Prostate gland (tissue), 2 donors: ENCODE measurements around the gene TRIP4. TPM values are rescaled to one million over a fixed set of nuclear protein-coding genes. Genes with fewer than 3 reads are reported as not detected.

Experiments used
- DNase-seq: peaks from one replicate; pipeline ENCODE4 v3.0.0-alpha.2; 2019; ENCODE audit warnings: low spot score
- H3K27ac ChIP-seq, 2 donors: fragments of 200-600 bp; sonication (generic); 2 replicates each; pipeline ENCODE4 v1.5.1; 2017 to 2019
- H3K27me3 ChIP-seq: fragments of 200-600 bp; sonication (generic); replicated peaks from 2 replicates; pipeline ENCODE4 v1.5.1; 2019; ENCODE audit not compliant: insufficient read depth
- H3K36me3 ChIP-seq, 2 donors: fragments of 200-600 bp; sonication (generic); 1 replicate in 1 of 2; 2 replicates in 1 of 2; pipeline versions ENCODE4 v1.5.1 to v1.8.1; 2017 to 2019
- H3K4me1 ChIP-seq: fragments of 200-600 bp; sonication (generic); replicated peaks from 2 replicates; pipeline ENCODE4 v1.5.1; 2019
- H3K4me3 ChIP-seq, 2 donors: fragments of 200-600 bp; sonication (generic); 2 replicates each; pipeline ENCODE4 v1.5.1; 2017 to 2019
- H3K9me3 ChIP-seq: fragments of 200-600 bp; sonication (generic); 2 replicates; pipeline ENCODE4 v1.5.1; 2017
- POLR2A ChIP-seq: fragments of 450-650 bp; IDR thresholded peaks from one replicate; pipeline ENCODE4 v1.6.1; 2016; ENCODE audit warnings: antibody characterized with exemption, mild to moderate bottlenecking
- POLR2AphosphoS5 ChIP-seq: sonication (generic); formaldehyde crosslinking; IDR thresholded peaks from one replicate; pipeline ENCODE4 v1.6.1; 2017; ENCODE audit warnings: antibody characterized with exemption
- WGBS: methylation state at CpG from one replicate; pipeline ENCODE4 v1.1.5; 2018; 5-methylcytosine and 5-hydroxymethylcytosine counted together
- intact Hi-C: fragments of 100-400 bp; cut with DNase I; formaldehyde crosslinking; loops from one replicate; pipeline ENCODE4 v1.14.2; 2022
- total RNA-seq, 2 donors: library from RNA; depleted of rRNA; stranded (reverse); fragments of >200 nt; gene quantifications; one replicate each; pipeline ENCODE4 v1.1.0, GENCODE V29; 2016
- TF ChIP-seq, protein P1 (sequence below), 4 experiments: fragments of 200-600 bp in 2 of 4; fragments of 450-650 bp in 2 of 4; sonication (generic) in 2 of 4; IDR thresholded peaks; 1 replicate in 3 of 4; 2 replicates in 1 of 4; pipeline ENCODE4 v1.5.1; 2016 to 2019; ENCODE audit warnings: antibody characterized with exemption in 4 of 4, mild to moderate bottlenecking in 2 of 4, moderate library complexity in 2 of 4

Gene TRIP4
- total RNA-seq, 2 donors from 2014 or later, result 14.6 to 17.6 TPM

DNA sequence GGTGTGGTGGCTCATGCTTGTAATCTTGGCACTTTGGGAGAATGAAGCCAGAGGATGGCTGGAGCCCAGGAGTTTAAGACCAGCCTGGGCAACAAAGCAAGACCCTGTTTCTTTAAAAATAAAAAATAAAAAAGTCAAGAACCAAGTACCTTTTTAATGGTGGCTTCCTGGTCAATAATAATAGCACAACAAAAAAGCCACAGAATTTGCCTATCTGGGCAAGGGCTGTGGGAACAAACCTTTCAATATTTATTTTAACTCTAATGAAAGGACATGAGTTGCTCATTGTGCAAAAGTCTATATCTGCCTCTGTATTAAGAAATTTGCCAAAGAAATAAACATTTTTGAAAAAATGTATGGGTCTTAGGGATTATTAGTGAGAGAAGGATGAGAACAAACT is 74.9 kb downstream of the TRIP4 start:
- intact Hi-C loops, result no loop called here
- no peak for DNase-seq

DNA sequence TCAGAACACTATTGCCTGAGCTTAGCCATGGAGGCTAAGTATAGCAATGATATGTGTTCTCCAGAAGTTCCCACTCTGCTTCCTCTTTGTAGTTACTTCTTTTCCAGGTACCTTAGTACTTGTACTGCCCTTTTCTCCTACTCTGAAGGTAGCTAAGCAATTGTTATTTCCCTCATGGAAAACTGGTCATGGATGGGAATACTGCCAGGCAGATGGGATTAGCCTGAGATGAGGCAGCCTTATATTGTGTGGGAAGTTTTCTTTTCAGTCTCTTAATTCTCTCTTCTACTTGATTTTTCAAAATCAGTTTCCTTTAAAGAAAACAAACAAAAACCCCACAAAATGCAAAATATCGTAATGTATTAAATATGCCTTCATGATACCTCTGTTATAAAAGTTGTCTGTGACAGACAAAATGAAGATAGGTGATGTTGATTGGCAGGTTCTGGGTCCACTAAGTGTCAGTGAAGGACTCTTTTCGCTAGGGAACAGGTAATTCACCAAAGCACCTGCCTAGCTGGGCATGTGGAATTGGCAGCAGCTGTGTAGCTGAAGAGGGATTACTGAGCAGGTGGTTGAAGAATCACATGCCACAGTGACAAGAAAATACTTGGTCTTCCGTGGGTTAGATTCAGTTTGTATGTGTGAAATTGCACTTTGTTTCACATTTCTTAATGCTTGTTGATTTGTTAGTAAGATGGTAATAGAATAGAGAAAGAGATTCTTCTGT is 76.8 kb downstream of the TRIP4 start:
- TF ChIP-seq, protein P1, sequence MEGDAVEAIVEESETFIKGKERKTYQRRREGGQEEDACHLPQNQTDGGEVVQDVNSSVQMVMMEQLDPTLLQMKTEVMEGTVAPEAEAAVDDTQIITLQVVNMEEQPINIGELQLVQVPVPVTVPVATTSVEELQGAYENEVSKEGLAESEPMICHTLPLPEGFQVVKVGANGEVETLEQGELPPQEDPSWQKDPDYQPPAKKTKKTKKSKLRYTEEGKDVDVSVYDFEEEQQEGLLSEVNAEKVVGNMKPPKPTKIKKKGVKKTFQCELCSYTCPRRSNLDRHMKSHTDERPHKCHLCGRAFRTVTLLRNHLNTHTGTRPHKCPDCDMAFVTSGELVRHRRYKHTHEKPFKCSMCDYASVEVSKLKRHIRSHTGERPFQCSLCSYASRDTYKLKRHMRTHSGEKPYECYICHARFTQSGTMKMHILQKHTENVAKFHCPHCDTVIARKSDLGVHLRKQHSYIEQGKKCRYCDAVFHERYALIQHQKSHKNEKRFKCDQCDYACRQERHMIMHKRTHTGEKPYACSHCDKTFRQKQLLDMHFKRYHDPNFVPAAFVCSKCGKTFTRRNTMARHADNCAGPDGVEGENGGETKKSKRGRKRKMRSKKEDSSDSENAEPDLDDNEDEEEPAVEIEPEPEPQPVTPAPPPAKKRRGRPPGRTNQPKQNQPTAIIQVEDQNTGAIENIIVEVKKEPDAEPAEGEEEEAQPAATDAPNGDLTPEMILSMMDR (IDR thresholded peaks at IDR 0.05), result no peak
- TF ChIP-seq POLR2A (no peak), POLR2AphosphoS5 (no peak)
- Histone ChIP-seq H3K4me3 (no peak overlapping the region), H3K4me1 (peaks cover 18% of the 10 kb centered on the region), H3K27me3 (no peaks in the 10 kb centered on the region), H3K9me3 (no peaks in the 10 kb centered on the region), H3K36me3 (no peaks in the 10 kb centered on the region), H3K27ac (no peak overlapping the region)
- DNase-seq, result no peak
- WGBS, result 48% methylated on average over 3 of the region's 3 CpGs
- intact Hi-C loops, result no loop called here

More for the DNA sequence above, 74.9 kb downstream of the TRIP4 start:
- no peaks in the 10 kb centered on the region for H3K27me3 ChIP-seq
- H3K4me1 ChIP-seq, result peaks cover 21% of the 10 kb centered on the region
- peak overlapping the region in 1 of 2 donors; percentile 94 for H3K27ac ChIP-seq
- no peaks in the 10 kb centered on the region for H3K36me3 ChIP-seq
- no peak overlapping the region for H3K4me3 ChIP-seq
- TF ChIP-seq, protein P1 (IDR thresholded peaks at IDR 0.05), result no peak
- no peak for TF ChIP-seq POLR2AphosphoS5
- TF ChIP-seq POLR2A, result no peak
- no peaks in the 10 kb centered on the region for H3K9me3 ChIP-seq

DNA sequence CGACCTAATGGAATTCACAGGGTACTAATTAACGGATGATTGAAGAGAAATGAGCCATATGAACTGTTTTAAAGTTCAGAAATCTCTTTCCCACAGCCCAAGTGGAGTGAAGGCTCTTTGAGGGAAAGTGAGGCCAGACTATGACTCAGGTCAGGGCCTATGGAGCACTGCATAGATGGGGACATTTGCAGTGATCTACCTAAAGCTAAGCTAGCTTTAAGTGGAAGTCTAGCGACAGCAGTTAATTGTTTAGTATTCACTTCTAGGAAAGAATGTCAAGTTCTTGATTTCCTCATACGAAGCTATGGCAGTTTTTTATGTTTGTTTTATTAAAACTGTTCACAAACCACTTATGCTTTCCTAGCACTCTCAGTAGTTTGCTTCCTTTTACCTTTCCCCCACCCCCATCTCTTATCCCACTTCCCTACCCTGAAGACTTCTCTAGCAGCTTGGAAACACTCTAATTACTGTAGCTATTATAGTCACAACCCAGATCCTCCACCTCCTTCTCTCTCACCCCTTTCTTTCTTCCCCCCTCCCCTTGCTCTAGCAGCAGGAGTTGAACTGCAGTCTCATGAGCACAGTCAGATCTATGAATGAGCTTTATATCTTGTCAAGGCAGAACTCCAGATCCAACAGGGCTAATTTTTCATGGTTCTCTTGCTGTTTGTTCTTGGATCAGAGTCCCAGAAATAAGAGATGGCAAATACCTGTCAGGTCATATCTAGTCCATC is 78.9 kb downstream of the TRIP4 start:
- WGBS, result 70% methylated on average over 4 of the region's 4 CpGs
- Histone ChIP-seq H3K36me3 (no peaks in the 10 kb centered on the region), H3K27ac (no peak overlapping the region), H3K27me3 (no peaks in the 10 kb centered on the region), H3K4me1 (peaks cover 14% of the 10 kb centered on the region), H3K9me3 (no peaks in the 10 kb centered on the region), H3K4me3 (no peak overlapping the region)
- TF ChIP-seq POLR2A (no peak), POLR2AphosphoS5 (no peak)
- TF ChIP-seq, protein P1 (IDR thresholded peaks at IDR 0.05), result no peak
- intact Hi-C loops, result no loop called here
- DNase-seq, result no peak

DNA sequence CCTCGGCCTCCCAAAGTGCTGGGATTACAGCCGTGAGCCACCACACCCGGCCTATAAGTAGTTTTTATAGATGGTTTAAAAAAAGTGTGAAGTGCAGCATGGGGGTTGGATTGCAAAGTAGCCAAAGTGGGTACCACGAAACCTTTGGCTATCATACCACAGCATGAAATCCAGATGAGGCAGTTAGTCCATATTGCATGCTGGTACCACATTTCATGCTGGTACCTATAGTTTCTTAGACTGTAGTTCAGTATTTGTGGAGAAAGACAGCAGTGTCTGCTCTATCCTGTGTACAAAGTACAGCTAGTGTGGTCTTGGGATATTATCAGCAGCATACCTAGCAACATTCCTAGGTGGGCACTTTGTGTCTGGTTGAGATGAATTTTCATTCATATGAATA is 84.5 kb downstream of the TRIP4 start:
- no peaks in the 10 kb centered on the region for H3K27me3 ChIP-seq
- DNase-seq, result no peak
- TF ChIP-seq POLR2A, result no peak
- peaks cover under 1% of the 10 kb centered on the region for H3K4me1 ChIP-seq
- H3K4me3 ChIP-seq, result no peak overlapping the region
- H3K36me3 ChIP-seq, result no peaks in the 10 kb centered on the region
- WGBS, result 92% methylated on average over 4 of the region's 4 CpGs
- no peaks in the 10 kb centered on the region for H3K9me3 ChIP-seq
- H3K27ac ChIP-seq, result no peak overlapping the region
- intact Hi-C loops, result no loop called here

DNA sequence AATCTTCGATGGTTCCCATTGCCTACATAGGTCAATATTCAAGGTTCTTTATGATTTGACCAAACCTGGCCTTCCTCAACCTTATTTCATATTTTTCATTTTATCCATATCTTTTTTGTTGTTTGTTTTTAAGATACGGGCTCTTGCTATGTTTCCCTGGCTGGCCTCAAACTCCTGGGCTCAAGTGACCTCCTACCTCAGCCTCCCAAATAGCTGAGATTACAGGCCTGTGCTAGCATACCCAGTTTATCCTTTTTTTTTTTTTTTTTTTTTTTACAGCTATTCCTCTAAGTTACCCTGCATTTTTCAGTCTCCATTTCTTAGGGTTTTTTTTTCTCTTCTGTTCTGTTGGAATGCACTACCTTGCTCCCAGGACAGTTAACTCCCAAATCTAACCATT is 87.2 kb downstream of the TRIP4 start:
- 90% methylated on average over 2 of the region's 2 CpGs for WGBS
- Histone ChIP-seq H3K4me1 (no peaks in the 10 kb centered on the region), H3K27ac (no peak overlapping the region), H3K4me3 (no peak overlapping the region), H3K36me3 (no peaks in the 10 kb centered on the region), H3K9me3 (no peaks in the 10 kb centered on the region), H3K27me3 (no peaks in the 10 kb centered on the region)
- TF ChIP-seq POLR2AphosphoS5 (no peak), POLR2A (no peak)
- TF ChIP-seq, protein P1 (IDR thresholded peaks at IDR 0.05), result no peak
- intact Hi-C loops, result no loop called here
- DNase-seq, result no peak
